GM21515 (cell line): ENCODE data around the gene ZFYVE26.
"Not testable (repeated sequence)": the region's sequence is repeated elsewhere in the genome, so short reads cannot be mapped to it uniquely, and the experiment has no call there.

Experiments
- ATAC-seq: cut with Tn5 transposase; IDR thresholded peaks from one replicate; pipeline ENCODE4 v1.9.1; 2021; ENCODE audit not compliant: unreplicated experiment

The ZFYVE26 gene

GRCh38 chr14:67717048-67717447, 99.3 kb downstream of the ZFYVE26 start:
- no peak for ATAC-seq

DNA sequence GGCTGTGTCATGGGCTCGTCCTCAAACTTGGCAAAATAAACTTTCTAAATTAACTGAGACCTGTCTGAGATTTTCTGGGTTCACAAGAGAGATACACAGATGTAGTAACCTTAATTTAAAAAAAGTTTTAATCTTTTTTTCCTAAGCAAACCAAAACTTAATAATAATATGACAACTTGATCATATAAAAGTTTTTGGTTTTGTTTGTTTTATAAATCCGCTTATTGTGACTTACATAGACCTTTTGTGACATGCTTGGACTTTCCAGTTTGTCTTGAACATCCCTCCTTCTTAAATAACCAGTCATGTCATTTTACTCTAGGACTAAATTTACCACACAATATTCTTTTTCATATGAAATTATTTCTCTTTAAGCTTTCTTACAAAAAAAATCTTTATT, 106.2 kb downstream of the ZFYVE26 start:
- ATAC-seq: no peak

DNA sequence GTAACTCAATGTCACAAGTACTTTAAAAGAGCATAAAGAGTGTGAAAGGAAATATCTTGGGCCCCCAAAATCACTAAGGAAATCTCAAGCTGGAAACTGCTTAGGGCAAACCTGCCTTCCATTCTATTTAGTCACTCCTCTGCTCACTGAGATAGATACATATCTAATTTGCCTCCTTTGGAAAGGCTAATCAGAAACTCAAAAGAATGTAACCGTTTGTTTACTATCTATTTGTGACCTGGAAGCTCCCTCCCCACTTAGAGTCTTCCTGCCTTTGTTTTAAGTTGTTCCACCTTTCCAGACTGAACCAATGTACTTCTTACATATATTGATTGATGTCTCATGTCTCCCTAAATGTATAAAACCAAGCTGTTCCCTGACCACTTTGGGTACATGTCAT, 106.6 kb downstream of the ZFYVE26 start:
- not testable (repeated sequence) for ATAC-seq

DNA sequence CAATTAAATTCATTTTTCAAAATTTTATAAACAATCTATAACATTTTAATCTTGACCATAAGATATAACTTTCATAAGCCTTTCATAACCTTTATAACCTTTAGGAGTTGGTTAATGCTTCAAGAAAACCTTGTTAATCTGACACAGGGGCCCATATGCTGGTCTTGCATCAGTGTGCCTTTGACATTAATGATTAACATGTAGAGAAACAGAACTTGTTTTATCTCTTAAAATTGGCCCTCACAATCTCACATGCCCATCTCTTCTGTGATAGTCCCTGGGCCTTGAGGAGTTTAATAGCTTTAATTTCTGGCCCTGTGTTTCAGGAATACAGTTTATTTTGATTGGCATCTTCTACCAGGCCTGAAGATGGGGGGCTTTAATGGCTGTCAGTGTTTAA, 107.0 kb downstream of the ZFYVE26 start:
- not testable (repeated sequence) for ATAC-seq

DNA sequence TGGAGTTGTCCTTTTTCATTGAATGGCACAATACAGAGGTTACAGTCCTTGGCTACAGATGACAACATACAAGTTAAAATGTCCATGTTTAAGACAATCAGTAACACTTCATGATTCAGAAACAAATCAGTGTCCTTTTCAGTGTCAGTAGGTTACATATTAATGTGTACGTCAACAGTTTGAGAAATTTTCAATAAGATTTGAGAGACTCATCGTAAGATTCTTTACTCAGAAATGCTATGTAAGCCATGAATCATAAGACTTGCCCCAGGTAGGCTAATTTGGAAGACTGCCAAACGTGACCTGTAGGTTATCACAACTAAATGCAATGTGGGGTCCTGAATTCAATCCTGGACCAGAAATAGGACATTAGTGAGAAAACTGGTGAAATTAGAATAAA, 111.2 kb downstream of the ZFYVE26 start:
- no peak for ATAC-seq

DNA sequence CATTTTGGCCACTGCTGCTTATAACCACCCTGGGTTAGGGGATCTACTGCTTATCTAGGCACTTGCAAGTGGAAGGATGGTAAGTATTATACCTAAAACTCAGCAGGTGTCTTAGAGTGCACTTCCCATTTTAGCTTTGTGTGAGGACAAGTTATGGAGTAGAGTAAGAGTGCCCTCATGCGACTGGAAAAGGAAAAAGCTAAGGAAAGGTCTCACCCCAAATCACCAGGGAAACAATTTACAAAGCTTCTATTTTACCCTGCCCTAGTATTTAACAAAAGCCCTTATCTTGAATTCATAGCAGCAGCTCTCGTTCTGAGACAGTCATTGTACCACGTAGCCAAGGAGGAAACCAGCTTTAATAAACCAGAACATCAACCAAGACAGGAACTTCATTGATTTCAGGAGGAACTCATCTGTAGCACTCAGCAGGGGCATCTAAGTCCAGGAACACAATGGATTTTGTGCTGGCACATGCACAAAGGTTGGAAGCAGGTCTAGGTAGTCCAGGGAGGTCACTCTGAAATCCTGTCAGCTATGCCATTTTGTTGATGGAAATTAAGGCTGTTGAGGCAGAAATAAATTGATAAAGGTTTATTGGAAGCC, 111.8 kb downstream of the ZFYVE26 start:
- ATAC-seq: no peak

- no peak for ATAC-seq
These were observed 112.4 kb downstream of the ZFYVE26 start for GRCh38 chr14:67703997-67704396.

GRCh38 chr14:67701492-67701891, 114.9 kb downstream of the ZFYVE26 start, which contains the start of gene RDH12:
TSS of gene RDH12 (plus strand) at chr14:67701886. CDS start at chr14:67722643, 20,757 bp downstream.
- ATAC-seq: not testable (repeated sequence)

- ATAC-seq: no peak
These were observed 118.2 kb downstream of the ZFYVE26 start for GRCh38 chr14:67698179-67698578.

DNA sequence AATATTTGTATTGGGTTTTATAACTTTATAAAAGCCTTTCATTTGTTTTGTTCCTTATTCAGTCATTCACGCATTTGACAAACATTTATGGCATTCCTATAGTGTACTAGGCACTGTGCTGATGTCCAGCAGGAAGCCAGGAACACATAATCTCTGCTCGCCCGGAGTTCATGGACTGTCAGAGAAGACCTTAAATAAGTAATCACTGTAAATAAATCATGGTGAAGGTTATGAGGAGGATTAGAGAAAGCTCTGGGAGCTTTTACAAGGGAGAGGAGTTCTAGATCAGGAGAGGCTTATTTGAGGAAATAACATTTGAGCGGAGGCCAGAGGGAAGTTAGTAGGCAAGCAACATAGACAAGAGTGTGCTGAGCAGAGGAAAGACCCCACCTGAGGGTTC, 119.4 kb downstream of the ZFYVE26 start:
- no peak for ATAC-seq
